NCI-H146 treated with DMSO at 0.1 percent for 48 hours (cell line): ENCODE measurements around the gene VMP1.
"Not testable (repeated sequence)": the region's sequence is repeated elsewhere in the genome, so short reads cannot be mapped to it uniquely, and the experiment has no call there.

Experiments used
- DNase-seq: peaks from one replicate; lab custom pipeline; 2025; ENCODE audit not compliant: unreplicated experiment; lab: John Stamatoyannopoulos, UW

Gene VMP1

DNA sequence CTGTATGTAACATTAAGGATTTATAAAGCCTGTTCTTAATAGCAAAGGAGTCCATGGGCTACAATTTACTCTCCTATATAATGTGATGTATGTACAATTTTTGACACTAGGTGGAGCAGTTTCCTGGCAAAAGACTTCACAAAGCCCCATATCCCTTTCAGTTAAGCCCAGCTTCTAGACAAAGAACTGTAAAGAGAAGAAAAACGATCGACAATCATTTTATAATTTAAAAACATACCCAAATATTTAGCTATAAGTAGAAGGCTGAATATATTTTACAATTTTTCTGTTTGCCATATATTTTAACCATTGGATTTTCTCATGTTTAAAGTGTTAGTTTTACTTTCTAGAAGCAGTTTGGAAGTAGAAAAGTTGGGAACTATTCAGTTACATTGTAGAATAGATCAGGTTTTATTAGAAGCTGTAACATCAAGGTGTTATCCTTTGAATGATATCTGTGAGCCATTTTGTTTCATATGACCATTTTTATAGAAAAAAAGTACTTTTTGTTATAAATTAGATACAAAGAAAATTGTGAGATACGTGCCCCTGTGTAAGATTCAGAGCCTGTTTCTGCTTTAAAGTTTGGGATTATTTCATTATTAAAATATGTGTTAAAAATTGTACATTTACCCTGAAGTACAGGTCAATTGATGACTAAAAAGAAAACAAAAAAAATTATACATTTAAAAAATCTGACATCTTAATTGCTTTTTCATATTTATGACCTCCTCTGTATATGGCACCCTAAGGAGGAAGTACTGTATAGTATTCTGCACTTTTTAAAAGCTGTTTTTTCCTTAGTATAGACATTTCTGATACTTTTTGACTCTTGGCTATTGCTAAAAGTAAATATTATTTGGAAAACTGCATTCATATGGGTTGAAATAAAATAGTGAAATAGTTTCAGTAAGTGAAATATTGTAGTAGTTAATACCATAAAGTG lies 46.3 kb downstream of the VMP1 start:
- DNase-seq: peak; percentile 62

DNA sequence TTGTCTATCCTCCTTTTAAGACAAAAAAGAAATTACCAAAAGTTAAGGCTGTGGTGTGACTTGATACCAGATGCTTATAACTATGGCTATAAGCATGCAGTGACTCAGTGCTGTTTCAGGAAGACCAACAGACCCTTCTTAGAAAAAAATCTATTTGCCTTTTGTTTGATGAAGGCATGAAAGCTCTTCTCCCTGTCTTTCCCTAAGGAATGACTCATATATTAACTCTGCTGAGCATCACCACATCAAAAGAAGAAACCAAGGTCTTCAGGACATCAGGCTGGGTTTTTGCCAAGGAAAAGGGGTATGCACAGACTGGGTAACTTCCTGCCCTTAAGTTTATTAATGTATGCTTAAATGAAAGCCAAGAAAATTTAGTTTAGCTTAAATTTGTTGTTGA lies 47.1 kb downstream of the VMP1 start:
- no peak for DNase-seq

DNA sequence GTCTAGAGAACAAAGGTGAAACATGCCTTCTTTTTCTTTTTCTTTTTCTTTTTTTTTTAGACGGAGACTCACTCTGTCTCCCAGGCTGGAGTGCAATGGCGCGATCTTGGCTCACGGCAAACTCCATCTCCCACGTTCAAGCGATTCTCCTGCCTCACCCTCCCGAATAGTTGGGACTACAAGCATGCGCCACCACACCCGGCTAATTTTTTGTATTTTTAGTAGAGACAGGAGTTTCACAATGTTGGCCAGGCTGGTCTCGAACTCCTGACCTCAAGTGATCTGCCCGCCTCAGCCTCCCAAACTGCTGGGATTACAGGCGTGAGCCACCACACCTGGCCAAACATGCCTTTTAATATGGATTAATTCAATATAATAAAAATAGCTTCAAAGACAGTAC lies 47.6 kb downstream of the VMP1 start:
- DNase-seq: not testable (repeated sequence)

DNA sequence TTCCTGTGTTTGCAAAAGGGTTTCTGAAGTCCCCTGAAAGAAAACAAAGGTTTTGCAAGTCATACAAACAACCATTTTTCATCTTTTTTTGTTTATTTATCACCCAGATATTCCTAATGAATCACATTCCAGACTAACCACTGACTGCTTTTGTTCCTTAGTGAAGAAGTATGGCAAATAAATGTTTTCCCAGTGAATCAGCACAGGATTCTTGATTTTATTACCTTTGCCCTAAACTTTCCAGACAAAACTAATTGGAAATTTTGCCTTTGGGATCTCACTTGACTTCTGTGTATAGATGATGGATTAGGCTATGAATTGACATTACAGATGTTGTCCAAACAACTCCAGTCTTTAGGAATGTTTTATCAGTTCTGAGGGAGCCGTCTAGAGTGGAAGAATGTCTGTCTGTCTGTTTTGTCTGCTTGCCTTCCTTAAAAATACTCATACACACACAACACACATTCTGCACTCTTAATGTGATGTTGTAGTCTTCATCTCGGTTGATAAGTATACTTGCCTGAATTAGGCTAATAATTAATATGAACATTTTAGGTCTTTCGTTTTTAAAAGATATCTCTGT lies 48.9 kb downstream of the VMP1 start:
- DNase-seq: no peak

DNA sequence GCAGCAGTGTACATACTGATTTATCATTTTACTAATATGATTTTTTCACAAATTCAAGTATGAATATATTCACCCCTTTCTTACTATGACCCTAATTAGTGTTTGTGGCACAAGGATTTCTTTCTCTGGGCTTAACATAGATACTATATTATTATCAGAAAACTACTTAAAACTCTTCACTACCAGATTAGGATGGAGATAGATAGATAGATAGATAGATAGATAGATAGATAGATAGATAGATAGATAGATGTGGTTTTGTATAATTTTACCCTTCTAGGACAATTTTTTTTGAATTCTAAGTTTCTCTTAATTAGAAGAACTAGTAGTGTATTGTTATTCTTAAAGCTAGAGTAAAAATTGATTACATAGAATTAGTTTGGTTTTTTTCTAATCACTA lies 49.6 kb downstream of the VMP1 start:
- no peak for DNase-seq

DNA sequence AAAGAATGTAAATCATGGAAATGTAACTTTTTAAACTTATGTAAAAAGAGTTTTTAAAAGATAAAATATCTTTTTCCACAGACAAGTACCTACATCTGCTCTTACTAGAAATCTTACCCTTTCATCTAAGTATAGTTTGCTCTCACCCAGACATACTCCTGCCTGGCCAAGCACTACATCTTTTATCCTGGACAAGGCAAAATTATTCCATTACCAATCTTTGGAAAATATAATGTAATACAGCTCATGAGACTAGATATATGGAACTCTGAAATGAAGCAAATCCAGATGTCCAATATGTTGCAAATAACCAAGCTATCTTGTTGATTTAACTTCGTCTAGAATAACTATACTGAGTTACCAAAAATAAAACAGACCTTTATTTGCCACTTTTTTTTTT lies 50.0 kb downstream of the VMP1 start:
- DNase-seq: no peak

DNA sequence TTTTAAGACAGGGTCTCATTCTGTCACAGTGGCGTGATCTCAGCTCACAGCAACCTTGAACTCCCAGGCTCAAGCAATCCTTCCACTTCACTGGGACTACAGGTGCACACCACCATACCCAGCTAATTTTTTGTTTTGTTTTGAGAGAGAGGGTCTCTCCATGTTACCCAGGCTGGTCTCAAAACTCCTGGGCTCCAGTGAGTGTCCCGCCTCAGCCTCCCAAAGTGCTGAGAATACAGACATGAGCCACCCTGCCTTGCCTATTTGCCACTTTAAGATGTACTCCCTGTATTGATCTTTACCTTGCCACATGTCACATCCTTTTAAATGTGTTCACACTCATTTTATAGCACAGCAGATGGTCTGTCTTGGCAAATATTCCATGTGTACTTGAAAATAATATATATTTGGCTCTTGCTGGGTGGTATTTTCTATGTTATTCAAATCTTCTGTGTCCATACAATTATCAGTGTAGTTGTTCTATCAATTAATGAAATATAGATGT lies 50.5 kb downstream of the VMP1 start:
- no peak for DNase-seq

DNA sequence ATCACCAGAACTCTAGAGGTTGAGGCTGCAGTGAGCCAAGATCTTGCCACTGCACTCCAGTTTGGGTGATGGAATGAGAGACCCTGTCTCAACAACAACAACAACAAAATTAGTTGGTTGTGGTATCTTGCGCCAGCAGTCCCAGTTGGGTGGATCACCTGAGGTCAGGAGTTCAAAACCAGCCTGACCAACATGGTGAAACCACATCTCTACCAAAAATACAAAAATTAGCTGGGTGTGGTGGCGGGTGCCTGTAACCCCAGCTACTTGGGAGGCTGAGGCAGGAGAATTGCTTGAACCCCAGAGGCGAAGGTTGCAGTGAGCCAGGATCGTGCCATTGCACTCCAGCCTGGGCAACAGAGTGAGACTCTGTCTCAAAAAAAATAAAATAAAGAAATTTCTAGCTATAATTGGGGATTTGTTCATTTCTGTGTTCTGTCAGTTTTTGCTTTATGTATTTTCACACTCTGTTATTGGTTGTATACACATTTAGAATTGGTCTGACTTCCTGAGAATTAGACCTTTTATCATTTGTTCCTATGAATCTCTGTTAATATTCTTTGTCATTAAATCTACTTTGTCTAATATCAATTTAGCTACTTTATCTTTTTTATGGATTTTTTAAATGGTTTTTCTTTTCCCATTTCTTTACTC lies 51.7 kb downstream of the VMP1 start:
- DNase-seq: not testable (repeated sequence)

DNA sequence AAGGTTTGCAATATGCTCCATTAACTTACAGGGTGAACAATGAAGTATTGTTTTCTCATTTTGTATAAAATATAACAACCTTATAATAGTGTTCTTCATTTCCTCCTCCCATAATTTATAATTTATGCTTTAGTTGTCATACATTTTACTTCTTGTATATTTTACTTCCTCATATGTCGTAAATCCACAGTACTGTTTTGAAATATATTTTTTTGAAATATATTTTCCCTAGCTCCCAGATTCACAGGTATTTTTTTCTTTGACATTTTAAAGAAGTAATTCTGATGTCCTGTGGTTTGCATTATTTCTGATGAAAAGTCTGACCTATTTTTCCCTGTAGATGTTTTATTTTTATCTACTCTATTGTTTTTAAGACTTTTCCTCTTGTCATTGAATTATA lies 52.7 kb downstream of the VMP1 start:
- no peak for DNase-seq

DNA sequence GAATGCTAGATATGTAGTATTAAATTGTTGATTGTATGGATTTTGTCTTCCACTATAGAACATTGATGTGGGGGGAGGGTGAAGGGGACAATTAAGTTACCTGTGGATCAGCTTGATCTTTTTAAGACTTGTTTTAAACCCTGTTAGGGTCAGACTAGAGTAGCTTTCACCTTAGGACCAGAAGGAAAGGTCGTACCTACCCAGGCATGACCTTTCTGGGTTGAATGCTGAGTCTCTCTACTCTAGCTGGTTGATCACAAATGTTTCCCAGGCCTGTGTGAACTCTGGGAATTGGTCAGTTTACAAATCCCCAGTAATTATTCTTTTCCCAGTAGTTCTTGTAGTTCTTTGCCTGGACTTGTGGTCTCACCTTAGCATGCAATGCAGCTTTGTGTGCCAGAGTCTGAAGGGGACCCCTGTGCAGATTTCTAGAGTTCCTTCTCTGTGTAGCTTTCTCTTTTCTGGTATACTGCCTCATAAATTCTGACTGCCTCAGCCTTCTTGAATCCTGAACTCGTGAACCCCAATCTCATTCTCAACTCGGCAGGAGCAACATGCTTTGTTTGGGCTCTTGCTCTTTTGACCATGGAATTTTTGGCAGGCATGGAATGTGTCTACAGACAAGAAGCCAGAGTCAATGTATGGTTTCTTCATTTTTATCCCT lies 54.1 kb downstream of the VMP1 start:
- DNase-seq: no peak

DNA sequence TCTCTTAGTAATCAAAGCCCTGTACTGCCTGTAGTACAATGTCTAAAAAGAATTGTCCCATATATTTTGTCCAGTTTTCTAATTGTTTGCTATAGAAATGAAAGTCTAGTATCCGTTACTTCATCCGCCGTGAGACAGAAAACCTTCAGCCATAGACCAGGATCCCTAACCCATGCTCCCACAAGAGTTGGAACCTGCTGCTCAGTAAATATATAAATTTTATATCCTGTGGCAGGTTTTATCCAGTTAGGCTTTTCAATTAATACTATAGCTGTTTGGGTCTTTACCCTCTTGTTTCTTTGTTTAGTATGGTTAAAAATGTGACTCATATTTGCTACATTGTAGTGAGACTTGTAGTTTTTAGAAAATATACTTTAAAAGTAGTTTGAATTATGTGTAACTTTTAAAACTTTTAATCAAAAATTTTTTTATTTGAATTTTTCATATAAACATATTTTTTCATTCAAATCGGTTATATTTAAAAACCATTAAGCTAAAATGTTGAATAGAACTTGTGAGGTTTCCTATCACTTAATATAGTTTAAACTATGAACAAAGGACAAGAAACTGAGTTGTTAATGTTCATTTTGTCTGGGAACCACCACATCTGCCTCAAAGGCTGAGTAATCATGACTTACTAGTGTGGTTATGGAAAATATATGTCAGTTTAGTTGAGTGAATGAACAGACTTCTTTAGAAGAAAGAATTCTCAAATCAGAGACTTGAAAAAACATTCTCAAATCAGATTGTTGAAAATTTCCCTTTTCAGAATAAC lies 54.8 kb downstream of the VMP1 start:
- DNase-seq: no peak

DNA sequence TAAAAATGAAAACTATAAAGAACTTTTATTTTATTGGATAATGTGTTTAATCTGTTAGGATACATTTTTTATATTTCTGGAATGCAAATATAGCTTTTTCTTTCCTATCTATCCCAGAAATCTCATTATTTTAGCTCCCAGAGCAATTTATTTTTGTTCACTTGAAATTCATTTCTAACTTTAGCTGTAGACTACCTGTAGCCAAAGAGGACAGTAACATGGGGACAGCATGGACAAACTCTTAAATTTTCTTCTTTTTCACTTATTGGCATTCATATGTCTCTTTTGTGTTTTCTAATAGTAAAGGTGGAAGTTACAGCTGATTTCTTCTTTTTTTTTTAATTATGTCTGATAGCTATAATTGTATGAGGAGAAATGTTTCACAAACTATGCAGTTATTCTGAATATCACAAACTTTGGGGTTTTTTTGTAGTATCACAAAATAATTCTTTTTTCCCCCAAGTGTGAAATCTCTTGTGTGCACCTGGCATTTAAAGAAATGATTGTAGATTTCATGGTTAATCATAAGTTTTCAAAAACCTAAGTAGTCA lies 55.4 kb downstream of the VMP1 start:
- DNase-seq: no peak

DNA sequence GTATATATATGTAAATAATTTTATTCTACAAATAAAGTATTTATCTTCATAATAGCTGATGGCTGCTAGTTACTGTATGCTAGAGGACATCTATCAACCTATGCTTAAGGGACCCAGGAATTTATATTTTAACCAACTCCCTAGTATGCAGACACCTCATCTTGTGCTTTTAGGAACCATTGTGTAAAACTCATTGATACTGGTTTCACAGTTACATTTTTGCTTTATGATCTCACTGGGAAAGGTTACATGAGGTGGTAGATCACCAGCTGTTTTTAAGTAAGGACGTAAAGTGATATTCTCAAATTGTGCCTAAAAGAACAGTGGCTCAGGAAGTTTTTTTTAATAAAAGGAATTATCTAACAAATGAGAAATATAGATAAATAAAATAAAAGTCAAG lies 56.4 kb downstream of the VMP1 start:
- DNase-seq: no peak

DNA sequence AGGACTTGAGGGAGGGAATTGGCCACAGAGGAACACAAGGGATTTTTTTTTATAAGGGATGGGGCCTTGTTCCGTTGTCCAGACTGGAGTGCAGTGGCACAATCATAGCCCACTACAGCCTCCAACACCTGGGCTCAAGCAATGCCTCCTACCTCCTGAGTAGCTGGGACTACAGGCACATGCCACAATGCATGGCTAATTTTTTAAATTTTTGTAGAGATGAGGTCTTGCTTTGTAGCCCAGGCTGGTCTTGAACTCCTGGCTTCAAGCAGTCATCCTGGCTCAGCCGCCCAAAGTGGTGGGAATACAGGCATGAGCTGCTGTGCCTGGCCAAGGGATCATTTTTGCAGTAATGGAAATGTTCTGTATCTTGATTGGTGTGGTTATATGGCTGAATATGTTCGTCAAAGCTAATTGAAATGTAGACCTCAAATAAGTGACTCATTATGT lies 56.9 kb downstream of the VMP1 start:
- DNase-seq: no peak

DNA sequence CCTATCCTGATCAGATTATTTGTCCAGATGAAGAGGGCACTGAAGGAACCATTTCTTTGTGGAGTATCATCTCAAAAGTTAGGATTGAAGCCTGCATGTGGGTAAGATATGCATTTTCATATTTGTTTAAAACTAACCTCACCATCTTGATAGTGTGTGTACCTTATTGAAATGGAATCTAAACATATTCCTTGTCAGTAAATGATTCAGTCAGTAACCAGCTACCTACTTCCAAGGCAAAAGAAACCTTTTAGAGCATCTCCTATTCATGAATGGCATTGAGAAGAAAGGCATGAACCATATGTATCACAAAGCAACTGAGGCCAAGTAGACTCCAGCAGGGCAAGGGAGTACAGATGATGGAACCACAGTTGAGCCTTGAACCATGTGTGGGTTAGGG lies 57.6 kb downstream of the VMP1 start:
- no peak for DNase-seq

DNA sequence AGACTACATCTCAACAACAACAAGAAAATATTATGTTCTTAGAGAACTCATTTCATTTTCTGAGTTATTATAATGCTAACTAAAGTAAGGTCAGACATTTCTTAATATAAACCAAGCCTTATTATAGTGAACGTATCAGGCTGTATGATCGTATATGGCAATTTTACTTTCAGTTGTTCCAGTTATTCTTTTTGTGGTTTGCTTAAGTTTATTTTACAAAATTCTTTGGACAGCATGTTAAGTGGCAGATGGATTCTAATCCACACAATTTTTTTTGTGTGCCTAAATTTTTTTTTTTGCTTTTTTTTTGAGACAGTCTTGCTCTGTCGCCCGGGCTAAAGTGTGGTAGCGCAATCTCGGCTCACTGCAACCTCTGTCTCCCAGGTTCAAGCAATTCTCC lies 59.0 kb downstream of the VMP1 start:
- no peak for DNase-seq

DNA sequence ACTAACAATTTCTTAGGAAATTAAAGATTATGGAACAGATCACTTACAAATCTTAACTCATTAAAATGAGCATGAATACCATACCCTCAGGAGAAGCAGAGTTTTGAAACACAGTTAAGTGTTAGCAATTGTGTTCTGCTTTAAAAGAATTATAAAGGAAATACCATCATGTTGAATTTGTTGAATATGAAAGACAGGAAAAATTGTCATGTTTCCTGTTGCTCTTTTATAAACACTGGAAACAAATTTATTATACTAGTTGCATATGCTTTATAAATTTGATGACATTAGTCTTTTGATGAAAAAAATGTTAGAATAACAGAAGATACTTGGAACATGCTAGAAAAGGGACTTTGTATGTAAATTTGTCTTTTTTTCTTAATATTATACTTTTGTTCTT lies 59.7 kb downstream of the VMP1 start:
- no peak for DNase-seq

DNA sequence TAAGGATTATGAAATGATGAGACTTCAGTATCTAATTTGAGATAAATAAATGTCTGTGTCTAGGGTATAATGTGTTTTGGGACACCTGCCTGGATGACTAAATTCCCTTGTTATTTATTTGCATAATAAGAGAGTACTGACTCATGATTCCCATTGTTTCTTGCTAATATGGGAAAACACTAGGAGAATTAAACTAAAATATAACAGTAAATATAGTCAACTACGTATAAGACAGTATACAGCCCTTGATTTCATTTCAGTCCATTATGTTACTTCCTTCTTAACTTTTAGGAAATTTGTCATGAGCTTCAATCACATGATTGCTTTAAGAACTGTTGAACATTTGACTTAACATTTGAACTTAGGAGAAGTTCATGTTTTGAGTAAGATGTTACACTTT lies 62.4 kb downstream of the VMP1 start:
- no peak for DNase-seq

DNA sequence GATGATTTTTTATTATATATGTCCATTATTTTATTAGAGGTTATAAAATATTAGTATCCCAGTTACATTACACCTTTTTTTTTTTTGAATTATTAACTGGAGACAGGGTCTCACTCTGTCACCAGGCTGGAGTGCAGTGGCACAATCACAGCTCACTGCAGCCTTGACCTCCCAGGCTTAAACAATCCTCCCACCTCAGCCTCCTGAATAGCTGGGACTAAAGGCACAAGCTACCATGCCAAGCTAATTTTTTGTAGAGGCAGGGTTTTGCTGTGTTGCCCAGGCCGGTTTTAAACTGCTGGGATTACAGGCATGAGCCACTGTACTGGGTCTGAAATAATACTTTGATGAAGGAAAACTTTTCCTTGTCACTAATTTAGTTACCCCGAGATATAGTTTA lies 63.6 kb downstream of the VMP1 start:
- no peak for DNase-seq

DNA sequence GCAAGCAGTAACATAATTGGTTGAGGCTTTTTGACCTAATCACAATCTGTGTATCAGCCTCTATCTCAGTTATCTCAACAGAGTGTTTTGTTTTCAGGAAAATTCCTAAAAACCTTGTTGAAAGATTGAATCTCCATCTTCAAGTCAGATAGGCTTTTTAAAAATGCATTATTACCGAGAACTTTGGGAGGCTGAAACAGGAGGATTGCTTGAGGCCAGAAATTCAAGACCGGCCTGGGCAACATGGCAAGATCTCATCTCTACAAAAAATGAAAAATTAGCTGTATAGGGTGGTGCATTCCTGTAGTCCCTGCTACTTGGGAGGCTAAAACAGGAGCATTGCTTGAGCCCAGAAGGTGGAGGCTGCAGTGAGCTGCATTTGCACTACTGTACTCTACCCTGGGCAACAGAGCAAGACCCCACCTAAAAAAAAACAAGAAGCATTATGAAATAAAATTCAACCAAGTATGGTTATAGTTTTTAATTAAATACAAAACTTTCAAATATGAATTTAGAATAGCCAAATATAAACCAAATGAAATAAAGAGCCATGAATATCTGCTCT lies 68.4 kb downstream of the VMP1 start:
- no peak for DNase-seq
